GM19099 (cell line): ENCODE data around the gene WSB2.
A peak's percentile ranks its signal among the peaks of the same experiment; 100 is the strongest.

ENCODE experiments used
- POLR2A ChIP-seq: IDR thresholded peaks from 3 replicates; pipeline ENCODE4 v1.6.1; 2011; ENCODE audit warnings: low read depth; ENCODE audit not compliant: insufficient read length; ENCODE audit errors: extremely low read depth

Gene WSB2

DNA sequence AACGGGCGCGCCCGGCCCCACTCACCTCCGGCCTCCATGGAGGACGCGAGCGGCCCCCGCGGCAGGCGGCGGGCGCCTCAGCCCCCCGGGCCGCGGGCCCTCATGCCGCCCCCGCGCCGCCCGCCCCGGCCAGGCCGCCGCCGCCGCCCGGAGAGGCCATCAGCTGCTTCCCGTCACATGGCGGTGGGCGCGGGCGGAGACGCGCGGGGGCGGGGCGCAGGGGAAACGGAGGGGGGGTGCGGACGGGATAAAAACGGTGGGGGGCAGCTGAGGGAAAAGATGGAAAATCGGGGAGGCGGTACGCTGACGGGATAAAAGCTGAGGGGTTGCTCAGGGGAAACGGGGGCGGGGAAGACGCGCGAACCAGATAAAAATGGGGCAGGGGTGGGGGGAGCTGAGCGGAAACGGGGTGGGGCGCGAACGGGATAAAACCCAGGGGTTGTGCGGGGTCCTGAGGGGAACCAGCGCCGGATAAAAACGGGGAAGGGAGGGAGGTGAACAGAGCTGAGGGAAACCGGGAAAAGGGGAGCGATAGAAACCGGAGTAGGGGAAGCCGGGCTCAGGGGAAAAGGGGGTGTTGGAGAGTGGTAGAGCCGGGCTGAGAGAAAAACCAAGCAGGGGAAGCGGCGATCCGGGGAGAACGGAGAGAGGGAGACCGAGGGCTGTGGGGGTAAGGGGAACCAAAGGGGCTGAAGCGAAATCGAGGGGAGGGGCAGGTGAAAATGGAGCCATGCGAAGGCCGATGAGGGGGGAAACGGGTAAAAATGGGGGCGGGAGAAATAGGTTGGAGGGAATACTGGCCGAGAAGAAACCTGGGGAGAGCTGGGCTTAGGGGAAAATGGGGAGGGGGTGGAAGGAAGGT, at the start of gene WSB2:
TSS of gene WSB2 (minus strand) at position 169 of the 862 bp plus-strand sequence. CDS start at position 38, 131 bp downstream.
- TF ChIP-seq POLR2A: peak; percentile 50

DNA sequence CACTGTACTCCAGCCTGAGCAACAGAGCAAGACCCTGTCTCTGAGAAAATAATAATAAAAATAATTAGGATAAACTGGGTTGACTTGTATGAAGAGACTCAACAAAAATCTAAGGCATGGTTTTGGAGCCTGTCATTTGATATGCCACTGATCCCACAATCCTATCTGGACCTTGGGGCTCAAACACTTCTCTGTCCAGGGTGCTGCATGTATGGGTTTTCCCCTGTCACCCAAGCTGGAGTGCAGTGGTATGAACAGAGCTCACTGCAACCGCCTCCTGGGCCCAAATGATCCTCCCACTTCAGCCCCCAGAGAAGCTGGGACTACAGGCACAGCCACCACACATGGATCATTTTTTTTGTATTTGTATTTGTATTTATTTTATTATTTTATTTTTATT, 48.1 kb upstream of the WSB2 start:
- TF ChIP-seq POLR2A: no peak

DNA sequence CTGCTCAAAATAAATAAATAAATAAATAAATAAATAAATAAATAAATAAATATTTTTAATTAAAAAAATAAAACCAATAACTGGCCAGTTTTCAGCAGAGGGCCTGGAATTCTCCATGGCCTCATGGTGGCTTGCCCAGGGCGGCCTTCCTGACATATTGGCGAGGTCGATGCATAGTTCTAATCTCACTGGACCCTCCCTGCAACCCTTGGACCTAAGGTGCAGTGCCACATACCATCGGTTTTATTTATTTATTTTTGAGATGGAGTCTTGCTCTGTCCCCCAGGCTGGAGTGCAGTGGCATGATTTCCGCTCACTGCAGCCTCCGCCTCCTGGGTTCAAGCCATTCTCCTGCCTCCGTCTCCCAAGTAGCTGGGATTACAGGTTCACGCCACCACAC, 46.7 kb upstream of the WSB2 start:
- TF ChIP-seq POLR2A: no peak

DNA sequence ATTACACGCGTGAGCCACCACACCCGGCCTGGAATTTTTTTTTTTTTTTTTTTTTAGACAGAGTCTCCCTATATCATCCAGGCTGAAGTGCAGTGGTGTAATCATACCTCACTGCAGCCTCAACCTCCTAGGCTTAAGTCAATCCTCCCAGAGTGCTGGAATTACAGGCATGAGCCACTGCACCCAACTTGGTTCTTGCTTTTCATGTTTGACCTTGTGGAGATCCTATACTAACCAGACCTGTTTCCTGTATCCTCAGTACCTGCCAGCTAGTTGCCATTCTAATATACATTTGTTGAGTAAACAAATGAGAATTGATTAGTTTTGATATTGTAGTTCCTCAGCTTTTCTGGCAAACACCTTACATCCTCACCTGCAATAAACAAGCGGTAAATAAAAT, 46.0 kb upstream of the WSB2 start:
- no peak for TF ChIP-seq POLR2A

DNA sequence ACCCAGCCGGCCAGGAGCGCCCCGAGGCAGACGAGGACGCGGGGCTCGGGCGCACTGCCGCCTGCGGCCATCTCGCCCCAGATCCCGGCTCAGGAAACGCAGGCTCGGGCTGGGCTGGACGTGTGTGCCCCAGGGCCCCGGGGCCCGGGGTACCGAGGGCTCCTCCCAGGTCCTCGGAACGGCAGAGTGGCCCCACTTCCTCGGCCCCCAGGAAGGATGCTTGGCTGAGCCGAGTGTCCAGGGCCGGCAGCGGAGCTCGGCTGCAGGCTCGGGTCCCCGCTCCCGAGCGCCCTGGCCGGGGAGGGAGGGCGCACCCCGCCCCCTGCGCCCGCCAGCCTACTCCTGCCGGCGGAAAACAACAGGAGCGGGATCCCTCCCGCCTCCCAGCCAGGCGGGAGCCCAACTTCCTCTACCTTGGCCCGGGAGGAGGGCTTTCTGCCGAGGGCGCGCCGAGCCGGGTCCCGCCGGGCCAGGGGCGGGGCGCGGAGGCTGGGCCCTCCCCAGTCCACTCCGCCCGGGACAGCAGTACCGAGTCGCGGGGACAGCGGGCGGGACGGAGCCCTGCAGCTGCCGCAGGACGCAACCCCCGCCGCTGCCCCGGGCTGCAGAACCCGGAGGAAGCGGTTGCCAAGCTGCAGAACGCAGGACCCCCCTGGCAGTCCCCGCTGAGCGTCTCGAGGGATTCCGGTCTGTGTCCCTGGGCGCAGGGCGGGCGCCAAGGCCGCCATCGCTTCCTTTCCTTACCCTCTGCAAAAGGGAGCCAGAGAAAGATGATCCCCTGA, 42.8 kb upstream of the WSB2 start, which contains the start of gene VSIG10:
TSS of gene VSIG10 (minus strand) at position 411 of the 782 bp plus-strand sequence. CDS start at position 71, 340 bp downstream.
- no peak for TF ChIP-seq POLR2A

DNA sequence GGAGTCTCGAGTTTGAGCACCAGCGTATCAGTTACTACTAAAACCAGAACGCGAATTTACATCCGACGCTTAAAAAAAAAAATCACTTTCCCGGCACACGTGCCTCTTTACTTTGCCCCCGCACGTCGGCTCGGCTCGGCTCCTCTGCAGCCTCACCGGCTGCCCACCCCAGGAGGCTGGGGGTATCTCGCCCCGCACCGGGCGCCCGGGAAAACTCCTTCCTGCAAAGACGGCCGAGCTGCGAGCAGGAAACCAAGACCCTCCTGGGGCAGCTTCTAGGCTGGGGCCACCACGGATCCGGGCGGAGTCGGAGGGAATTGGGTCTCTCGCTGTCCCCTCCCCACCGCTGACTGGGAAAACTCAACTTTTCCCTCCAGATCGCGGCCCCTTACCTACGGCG, 42.2 kb upstream of the WSB2 start:
- no peak for TF ChIP-seq POLR2A

DNA sequence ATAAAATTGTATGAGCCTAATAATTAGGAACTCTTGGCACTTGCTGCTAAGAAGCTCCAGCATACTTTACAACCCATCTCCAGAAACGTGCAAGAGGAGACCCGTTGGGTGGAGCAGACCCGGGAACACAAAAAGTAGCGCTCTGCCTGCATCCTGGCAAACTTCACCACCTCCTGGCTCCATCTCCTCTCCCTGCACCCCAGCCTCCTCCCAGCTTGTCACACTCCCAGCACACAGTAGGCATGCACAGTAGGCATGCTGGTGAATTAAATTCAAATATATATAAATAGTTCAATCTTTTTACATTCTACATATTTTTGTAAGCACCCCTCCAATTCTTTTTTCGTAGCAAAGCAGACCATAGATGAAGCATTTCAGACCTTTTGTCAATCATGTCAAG, 41.6 kb upstream of the WSB2 start:
- no peak for TF ChIP-seq POLR2A

DNA sequence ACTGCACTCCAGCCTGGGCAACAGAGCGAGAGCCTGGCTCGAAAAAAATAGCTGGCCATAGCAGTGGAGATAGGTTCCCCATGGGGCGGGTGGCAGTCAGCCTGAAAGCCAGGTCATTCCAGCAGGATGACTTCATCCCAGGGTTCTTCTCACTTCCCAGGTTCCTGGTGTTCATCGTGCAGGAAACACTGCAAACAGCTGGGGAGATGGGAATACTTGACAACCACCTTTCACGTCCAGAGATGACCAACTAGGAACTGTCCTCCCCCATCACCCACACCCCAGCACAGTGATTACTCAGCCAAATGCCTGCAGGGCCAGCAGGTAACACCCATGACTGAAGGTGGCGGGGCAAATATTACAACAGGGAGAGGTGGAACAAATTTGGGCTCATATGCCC, 41.1 kb upstream of the WSB2 start:
- no peak for TF ChIP-seq POLR2A

DNA sequence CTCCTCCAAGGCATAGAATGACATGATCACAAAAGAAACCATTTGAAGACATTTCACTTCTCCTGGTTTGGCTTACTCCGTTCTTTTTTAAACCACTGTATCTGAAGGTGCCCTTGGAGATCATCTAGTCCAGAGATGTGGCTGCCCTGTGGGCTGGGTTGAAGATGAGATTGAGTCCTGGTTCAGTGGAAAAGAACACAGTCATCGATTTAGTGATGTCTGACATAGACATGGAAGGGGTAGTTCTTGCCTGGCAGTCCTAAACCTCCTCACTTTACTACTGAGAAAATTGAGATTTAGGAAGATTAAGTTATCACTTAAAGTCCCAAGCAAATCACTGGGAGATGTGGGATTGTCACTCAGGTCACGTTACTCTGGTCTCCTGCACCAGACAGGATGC, 40.1 kb upstream of the WSB2 start:
- no peak for TF ChIP-seq POLR2A

DNA sequence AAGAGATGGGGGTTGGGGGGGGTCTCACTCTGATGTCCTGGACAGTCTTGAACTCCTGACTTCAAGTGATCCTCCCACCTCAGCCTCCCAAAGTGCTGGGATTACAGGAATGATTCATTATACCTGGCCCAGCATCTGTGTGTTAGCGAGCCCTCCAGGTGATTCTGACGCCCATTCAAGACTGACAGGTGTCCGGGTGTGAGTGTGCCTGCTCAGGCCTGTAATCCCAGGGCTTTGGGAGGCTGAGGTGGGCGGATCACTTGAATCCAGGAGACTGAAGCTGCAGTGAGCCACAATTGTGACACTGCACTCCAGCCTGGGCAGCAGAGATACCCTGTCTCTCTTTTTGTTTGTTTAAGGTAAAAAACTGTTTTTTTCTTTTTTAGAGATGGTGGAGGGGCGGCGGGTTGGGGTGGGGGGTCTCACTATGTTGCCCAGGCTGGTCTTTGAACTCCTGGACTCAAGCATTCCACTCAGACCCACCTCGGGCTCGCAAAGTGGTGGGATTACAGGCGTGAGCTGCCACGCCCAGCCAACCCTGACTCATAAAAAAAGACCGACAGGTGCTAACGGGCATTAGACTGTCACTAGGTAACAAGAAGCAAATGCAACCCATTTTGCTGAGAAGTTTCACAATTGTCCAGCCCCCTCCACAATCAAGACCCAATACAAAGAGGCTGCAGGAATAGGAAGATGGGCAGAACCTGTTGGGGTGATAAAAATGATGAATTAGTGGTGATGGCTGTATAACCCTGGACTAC, 38.1 kb upstream of the WSB2 start:
- TF ChIP-seq POLR2A: no peak

DNA sequence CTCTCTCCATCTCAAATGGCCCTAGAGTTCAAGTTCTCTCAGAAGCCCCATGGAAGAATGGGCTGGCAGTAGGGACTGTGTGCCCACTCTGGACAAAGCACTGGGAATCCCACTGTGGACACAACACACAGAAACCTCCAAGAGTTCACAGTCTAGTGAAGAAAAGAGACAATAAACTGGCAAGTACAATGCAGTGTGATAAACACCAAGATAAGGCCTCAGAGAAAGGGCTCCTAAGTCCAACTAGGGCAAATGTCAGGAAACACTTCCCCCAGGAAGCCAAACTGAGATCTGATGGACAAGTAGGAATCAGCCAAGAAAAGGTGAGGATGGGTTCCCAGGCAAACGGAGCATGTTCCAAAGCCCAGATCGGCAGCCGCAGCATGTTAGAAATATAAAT, 37.4 kb upstream of the WSB2 start:
- no peak for TF ChIP-seq POLR2A

DNA sequence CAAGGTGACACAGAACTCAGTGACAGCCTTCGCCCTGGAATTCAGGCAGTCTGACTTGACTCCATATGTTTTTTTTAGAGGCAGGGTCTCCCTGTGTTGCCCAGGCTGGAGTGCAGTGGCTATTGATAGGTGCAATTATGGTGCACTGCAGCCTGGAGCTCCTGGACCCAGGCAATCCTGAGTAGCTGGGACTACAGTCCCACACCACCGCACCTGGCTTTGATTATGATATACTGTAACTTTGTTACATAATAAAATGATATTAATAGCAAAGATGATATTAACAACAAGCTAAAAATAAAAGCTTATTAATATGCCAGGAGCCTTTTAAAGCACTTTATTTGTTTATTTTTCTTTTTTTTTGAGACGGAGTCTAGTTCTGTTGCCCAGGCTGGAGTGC, 33.1 kb upstream of the WSB2 start:
- no peak for TF ChIP-seq POLR2A

DNA sequence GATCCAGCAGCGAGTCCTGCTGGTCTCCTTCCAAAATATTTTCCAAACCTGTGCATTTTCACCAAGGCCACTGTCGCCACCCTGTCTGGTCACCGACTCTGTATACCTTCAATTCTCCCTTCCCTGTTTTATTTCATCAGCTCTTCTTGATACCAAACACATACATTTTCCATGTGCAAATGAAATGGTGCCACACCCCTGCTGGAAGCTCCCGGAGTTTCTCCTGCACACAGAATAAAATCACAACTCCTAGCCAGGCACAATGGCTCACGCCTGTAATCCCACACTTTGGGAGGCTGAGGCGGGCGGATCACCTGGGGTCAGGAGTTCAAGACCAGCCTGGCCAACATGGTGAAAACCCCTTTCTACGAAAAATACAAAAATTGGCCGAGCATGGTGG, 28.8 kb upstream of the WSB2 start:
- no peak for TF ChIP-seq POLR2A

DNA sequence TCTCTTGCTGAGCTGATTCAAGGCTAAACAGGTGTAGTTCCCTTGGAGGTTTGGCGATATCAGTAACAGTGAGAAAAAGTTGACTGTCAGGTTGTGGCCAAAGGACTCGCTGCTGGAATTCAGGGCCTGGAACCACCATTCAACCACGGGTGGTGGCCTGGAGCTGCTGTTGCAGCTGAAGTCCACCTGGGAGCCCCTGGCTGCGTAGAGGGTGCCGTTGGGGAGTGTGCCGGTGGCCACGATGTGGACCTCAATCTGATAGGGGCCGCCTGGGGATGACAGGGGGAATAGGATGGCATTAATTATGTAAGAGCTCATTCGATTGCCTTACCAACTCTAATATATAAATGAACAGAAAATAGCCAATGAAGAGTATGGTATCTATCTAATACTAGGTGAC, 21.2 kb upstream of the WSB2 start:
- TF ChIP-seq POLR2A: no peak

DNA sequence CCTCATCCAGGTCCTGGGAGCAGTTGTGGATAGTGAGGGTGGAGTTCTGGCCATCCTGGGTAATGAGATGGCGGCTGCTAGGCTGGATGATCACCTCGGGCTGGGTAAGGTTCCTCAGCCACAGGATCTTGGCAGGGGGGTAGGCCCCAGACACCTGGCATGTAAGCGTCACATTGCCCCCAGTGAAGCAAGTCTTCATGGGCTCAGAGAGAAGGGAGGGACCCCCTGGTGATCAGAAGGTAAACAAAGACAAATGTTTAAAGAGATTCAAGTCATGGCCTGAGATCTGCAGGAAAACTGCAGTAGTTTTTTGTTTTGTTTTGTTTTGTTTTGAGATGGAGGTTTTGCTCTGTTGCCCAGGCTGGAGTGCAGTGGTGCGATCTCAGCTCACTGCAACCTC, 12.8 kb upstream of the WSB2 start:
- TF ChIP-seq POLR2A: no peak
